Breast epithelium (tissue), 4 donors: ENCODE data around the gene SCG5. TPM values are rescaled to one million over a fixed set of nuclear protein-coding genes. Genes with fewer than 3 reads are reported as not detected.

Experiments
- DNase-seq, 2 donors: peaks; one replicate each; pipeline ENCODE4 v3.0.0-alpha.2; 2019; ENCODE audit warnings: low spot score in 2 of 2
- H3K27ac ChIP-seq, 2 donors: fragments of 200-600 bp; sonication (generic) in 1 of 2; one replicate each; pipeline ENCODE4 v1.5.1; 2016 to 2019; ENCODE audit warnings: mild to moderate bottlenecking in 1 of 2
- H3K27me3 ChIP-seq, 2 donors: fragments of 200-600 bp; sonication (generic) in 1 of 2; one replicate each; pipeline versions ENCODE4 v1.5.1 to v1.6.0; 2017 to 2019; ENCODE audit warnings: control low read depth in 1 of 2, mild to moderate bottlenecking in 1 of 2
- H3K36me3 ChIP-seq: fragments of 200-600 bp; one replicate; pipeline ENCODE4 v1.5.1; 2019
- H3K4me1 ChIP-seq, 2 donors: fragments of 200-600 bp; sonication (generic); one replicate each; pipeline ENCODE4 v1.5.1; 2016 to 2019; ENCODE audit warnings: control low read depth in 1 of 2
- H3K4me3 ChIP-seq, 3 donors: fragments of 200-600 bp; sonication (generic); 1 replicate in 2 of 3; 2 replicates in 1 of 3; pipeline ENCODE4 v1.5.1; 2016 to 2019; ENCODE audit warnings: mild to moderate bottlenecking in 3 of 3, moderate library complexity in 2 of 3
- H3K9me3 ChIP-seq, 2 donors: fragments of 200-600 bp; sonication (generic) in 1 of 2; one replicate each; pipeline ENCODE4 v1.5.1; 2016 to 2019; ENCODE audit warnings: control low read depth in 1 of 2
- POLR2A ChIP-seq: fragments of 450-650 bp; IDR thresholded peaks from one replicate; pipeline ENCODE4 v1.6.1; 2016; ENCODE audit warnings: antibody characterized with exemption, mild to moderate bottlenecking, moderate library complexity
- POLR2AphosphoS5 ChIP-seq, 3 donors: sonication (generic); formaldehyde crosslinking; IDR thresholded peaks; one replicate each; pipeline ENCODE4 v1.6.1; 2017; ENCODE audit warnings: antibody characterized with exemption in 3 of 3
- intact Hi-C: fragments of 100-400 bp; cut with DNase I; formaldehyde crosslinking; loops from one replicate; pipeline ENCODE4 v1.15.1; 2023; ENCODE audit warnings: low total_unique reads
- total RNA-seq, 3 donors: library from RNA; depleted of rRNA; stranded (reverse); fragments of >200 nt; gene quantifications; one replicate each; pipeline ENCODE4 v1.1.0, GENCODE V29; 2016
- TF ChIP-seq, protein P1 (sequence below), 3 donors: fragments of 450-650 bp; IDR thresholded peaks; one replicate each; pipeline ENCODE4 v1.5.1; 2016 to 2017; ENCODE audit warnings: antibody characterized with exemption in 3 of 3, mild to moderate bottlenecking in 3 of 3, moderate library complexity in 3 of 3

The SCG5 gene
- total RNA-seq, 3 donors from 2014 or later, result 5.0 to 11.1 TPM; not detected in 1

GRCh38 chr15:32636908-32637567 is 4.5 kb upstream of the SCG5 start:
- H3K4me3 ChIP-seq, result no peak overlapping the region
- intact Hi-C loops, result no loop called here
- no peaks in the 10 kb centered on the region for H3K27me3 ChIP-seq
- H3K4me1 ChIP-seq, result no peaks in the 10 kb centered on the region
- no peak for DNase-seq
- TF ChIP-seq, protein P1, sequence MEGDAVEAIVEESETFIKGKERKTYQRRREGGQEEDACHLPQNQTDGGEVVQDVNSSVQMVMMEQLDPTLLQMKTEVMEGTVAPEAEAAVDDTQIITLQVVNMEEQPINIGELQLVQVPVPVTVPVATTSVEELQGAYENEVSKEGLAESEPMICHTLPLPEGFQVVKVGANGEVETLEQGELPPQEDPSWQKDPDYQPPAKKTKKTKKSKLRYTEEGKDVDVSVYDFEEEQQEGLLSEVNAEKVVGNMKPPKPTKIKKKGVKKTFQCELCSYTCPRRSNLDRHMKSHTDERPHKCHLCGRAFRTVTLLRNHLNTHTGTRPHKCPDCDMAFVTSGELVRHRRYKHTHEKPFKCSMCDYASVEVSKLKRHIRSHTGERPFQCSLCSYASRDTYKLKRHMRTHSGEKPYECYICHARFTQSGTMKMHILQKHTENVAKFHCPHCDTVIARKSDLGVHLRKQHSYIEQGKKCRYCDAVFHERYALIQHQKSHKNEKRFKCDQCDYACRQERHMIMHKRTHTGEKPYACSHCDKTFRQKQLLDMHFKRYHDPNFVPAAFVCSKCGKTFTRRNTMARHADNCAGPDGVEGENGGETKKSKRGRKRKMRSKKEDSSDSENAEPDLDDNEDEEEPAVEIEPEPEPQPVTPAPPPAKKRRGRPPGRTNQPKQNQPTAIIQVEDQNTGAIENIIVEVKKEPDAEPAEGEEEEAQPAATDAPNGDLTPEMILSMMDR (IDR thresholded peaks at IDR 0.05), result no peak
- TF ChIP-seq POLR2AphosphoS5 (IDR thresholded peaks at IDR 0.05) (no peak), POLR2A (no peak)
- H3K27ac ChIP-seq, result no peak overlapping the region
- H3K9me3 ChIP-seq, result no peaks in the 10 kb centered on the region
- no peaks in the 10 kb centered on the region for H3K36me3 ChIP-seq

GRCh38 chr15:32637704-32638103 is 3.8 kb upstream of the SCG5 start:
- no peak for DNase-seq
- no peaks in the 10 kb centered on the region for H3K4me1 ChIP-seq
- no peaks in the 10 kb centered on the region for H3K36me3 ChIP-seq
- no peak overlapping the region for H3K4me3 ChIP-seq
- H3K9me3 ChIP-seq, result no peaks in the 10 kb centered on the region
- H3K27me3 ChIP-seq, result no peaks in the 10 kb centered on the region
- H3K27ac ChIP-seq, result no peak overlapping the region
- no peak for TF ChIP-seq POLR2AphosphoS5 (IDR thresholded peaks at IDR 0.05)
- TF ChIP-seq, protein P1 (IDR thresholded peaks at IDR 0.05), result no peak
- intact Hi-C loops, result no loop called here

- no peak for DNase-seq
- Histone ChIP-seq H3K27ac (no peak overlapping the region), H3K36me3 (no peaks in the 10 kb centered on the region), H3K27me3 (no peaks in the 10 kb centered on the region), H3K4me1 (no peaks in the 10 kb centered on the region), H3K9me3 (no peaks in the 10 kb centered on the region), H3K4me3 (no peak overlapping the region)
- no peak for TF ChIP-seq POLR2A
- TF ChIP-seq, protein P1 (IDR thresholded peaks at IDR 0.05), result no peak
- TF ChIP-seq POLR2AphosphoS5 (IDR thresholded peaks at IDR 0.05), result no peak
- intact Hi-C loops, result no loop called here
Observed at GRCh38 chr15:32642667-32643435, 1.3 kb downstream of the SCG5 start.

DNA sequence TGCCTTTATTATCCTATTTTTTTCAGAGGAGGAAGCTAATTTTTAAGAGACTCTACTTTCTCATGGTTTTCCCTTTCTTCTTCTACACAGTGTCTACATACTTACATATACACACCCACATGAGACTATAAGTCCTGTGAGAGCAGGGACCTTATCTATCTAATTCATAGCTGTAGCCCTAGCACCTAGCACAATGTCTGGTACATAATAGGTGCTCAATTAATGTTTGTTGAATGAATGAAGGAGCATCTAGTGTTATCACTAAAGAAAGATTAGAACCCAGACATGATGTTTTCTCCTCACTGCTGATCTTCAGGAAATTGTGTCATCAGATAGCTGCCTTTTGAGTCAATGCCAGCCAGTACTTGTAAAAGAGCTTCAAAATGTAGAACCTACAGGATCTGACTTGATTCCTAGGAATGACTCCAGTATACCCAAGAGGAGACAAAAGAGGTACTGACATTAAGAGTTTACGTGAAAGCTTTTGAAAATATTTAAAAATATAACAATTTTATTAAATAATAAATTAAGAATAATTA is 2.5 kb downstream of the SCG5 start:
- Histone ChIP-seq H3K27ac (no peak overlapping the region), H3K9me3 (no peaks in the 10 kb centered on the region), H3K36me3 (no peaks in the 10 kb centered on the region), H3K4me1 (no peaks in the 10 kb centered on the region), H3K4me3 (no peak overlapping the region), H3K27me3 (no peaks in the 10 kb centered on the region)
- intact Hi-C loops, result no loop called here
- no peak for DNase-seq
- no peak for TF ChIP-seq POLR2A
- TF ChIP-seq POLR2AphosphoS5 (IDR thresholded peaks at IDR 0.05), result no peak
- TF ChIP-seq, protein P1 (IDR thresholded peaks at IDR 0.05), result no peak

DNA sequence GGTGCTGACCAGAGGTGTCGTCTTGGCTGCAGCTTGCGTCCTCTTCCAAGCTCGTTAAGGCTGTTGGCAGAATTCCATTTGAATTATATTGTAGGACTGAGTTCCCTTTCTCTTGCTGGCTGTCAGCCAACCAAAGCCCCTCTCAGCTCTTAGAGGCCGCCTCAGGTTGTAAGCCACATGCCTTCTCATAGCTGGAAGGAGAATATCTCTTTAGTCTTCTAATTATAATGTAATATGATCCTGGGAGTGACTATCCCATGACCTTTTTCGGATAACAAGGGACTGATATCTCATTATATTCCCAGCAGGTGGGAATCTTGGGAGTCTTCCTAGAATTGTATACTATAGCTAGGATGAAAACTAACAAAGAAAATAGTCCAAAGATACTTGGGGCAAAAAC is 4.8 kb downstream of the SCG5 start:
- H3K27me3 ChIP-seq, result no peaks in the 10 kb centered on the region
- H3K27ac ChIP-seq, result no peak overlapping the region
- no peaks in the 10 kb centered on the region for H3K4me1 ChIP-seq
- intact Hi-C loops, result no loop called here
- no peak overlapping the region for H3K4me3 ChIP-seq
- no peaks in the 10 kb centered on the region for H3K9me3 ChIP-seq
- TF ChIP-seq POLR2A (no peak), POLR2AphosphoS5 (IDR thresholded peaks at IDR 0.05) (no peak)
- TF ChIP-seq, protein P1 (IDR thresholded peaks at IDR 0.05), result no peak
- DNase-seq, result no peak
- H3K36me3 ChIP-seq, result no peaks in the 10 kb centered on the region
